Measurements from ENCODE around the gene TARS2.

The TARS2 gene

GRCh38 chr1:150486966-150487762, at the start of gene TARS2:
TSS of gene TARS2 (plus strand) at chr1:150487419. CDS start at chr1:150487451, 32 bp downstream.
- H3K9me3 ChIP-seq (ENCODE audit: control insufficient read depth, low read length), result no peaks in the 10 kb centered on the region
- peak within 1 kb of the TSS; percentile 94 for H3K9ac ChIP-seq (ENCODE audit: low read length)
- peaks cover 24% of the 10 kb centered on the region for H3K36me3 ChIP-seq (ENCODE audit: control insufficient read depth, insufficient read depth, low read length, severe bottlenecking)

GRCh38 chr1:150441121-150441520, 46.1 kb upstream of the TARS2 start:
- no peaks in the 10 kb centered on the region for H3K9me3 ChIP-seq (ENCODE audit: control insufficient read depth, low read length)
- no peaks in the 10 kb centered on the region for H3K4me1 ChIP-seq (ENCODE audit: control insufficient read depth, insufficient read depth, low read length)
- H3K27me3 ChIP-seq (replicated peaks; ENCODE audit: control insufficient read depth, insufficient read depth, low read length), result no peaks in the 10 kb centered on the region
- H3K9ac ChIP-seq (ENCODE audit: low read length), result no peak overlapping the region
- H3K4me3 ChIP-seq (ENCODE audit: low read length), result no peak overlapping the region
- no peak for DNase-seq (ENCODE audit: low read depth)
- peaks cover 33% of the 10 kb centered on the region for H3K36me3 ChIP-seq (ENCODE audit: control insufficient read depth, insufficient read depth, low read length, severe bottlenecking)

More at GRCh38 chr1:150486966-150487762, at the start of gene TARS2:
- peak; percentile 98 for DNase-seq (ENCODE audit: low read depth)
- H3K27me3 ChIP-seq (replicated peaks; ENCODE audit: control insufficient read depth, insufficient read depth, low read length), result no peaks in the 10 kb centered on the region
- H3K4me3 ChIP-seq (ENCODE audit: low read length), result peak within 1 kb of the TSS; percentile 95
- peaks cover 11% of the 10 kb centered on the region for H3K4me1 ChIP-seq (ENCODE audit: control insufficient read depth, insufficient read depth, low read length)

GRCh38 chr1:150444232-150444631, 43.0 kb upstream of the TARS2 start:
- no peaks in the 10 kb centered on the region for H3K4me1 ChIP-seq (ENCODE audit: control insufficient read depth, insufficient read depth, low read length)
- peaks cover 57% of the 10 kb centered on the region for H3K36me3 ChIP-seq (ENCODE audit: control insufficient read depth, insufficient read depth, low read length, severe bottlenecking)
- no peak overlapping the region for H3K9ac ChIP-seq (ENCODE audit: low read length)
- no peaks in the 10 kb centered on the region for H3K27me3 ChIP-seq (replicated peaks; ENCODE audit: control insufficient read depth, insufficient read depth, low read length)
- DNase-seq (ENCODE audit: low read depth), result no peak
- no peaks in the 10 kb centered on the region for H3K9me3 ChIP-seq (ENCODE audit: control insufficient read depth, low read length)
- H3K4me3 ChIP-seq (ENCODE audit: low read length), result no peak overlapping the region

GRCh38 chr1:150456146-150456647, 31.0 kb upstream of the TARS2 start:
- Histone ChIP-seq H3K4me1 (ENCODE audit: control insufficient read depth, insufficient read depth, low read length) (no peaks in the 10 kb centered on the region), H3K36me3 (ENCODE audit: control insufficient read depth, insufficient read depth, low read length, severe bottlenecking) (peaks cover 38% of the 10 kb centered on the region), H3K27me3 (replicated peaks; ENCODE audit: control insufficient read depth, insufficient read depth, low read length) (no peaks in the 10 kb centered on the region), H3K9ac (ENCODE audit: low read length) (no peak overlapping the region), H3K9me3 (ENCODE audit: control insufficient read depth, low read length) (no peaks in the 10 kb centered on the region), H3K4me3 (ENCODE audit: low read length) (no peak overlapping the region)
- no peak for DNase-seq (ENCODE audit: low read depth)

GRCh38 chr1:150464422-150464826, 22.8 kb upstream of the TARS2 start:
- no peak overlapping the region for H3K4me3 ChIP-seq (ENCODE audit: low read length)
- DNase-seq (ENCODE audit: low read depth), result peak; percentile 80

GRCh38 chr1:150466964-150467363, 20.3 kb upstream of the TARS2 start:
- Histone ChIP-seq H3K4me3 (ENCODE audit: low read length) (no peak overlapping the region), H3K4me1 (ENCODE audit: control insufficient read depth, insufficient read depth, low read length) (no peaks in the 10 kb centered on the region), H3K9ac (ENCODE audit: low read length) (no peak overlapping the region), H3K36me3 (ENCODE audit: control insufficient read depth, insufficient read depth, low read length, severe bottlenecking) (peaks cover 35% of the 10 kb centered on the region), H3K9me3 (ENCODE audit: control insufficient read depth, low read length) (no peaks in the 10 kb centered on the region), H3K27me3 (replicated peaks; ENCODE audit: control insufficient read depth, insufficient read depth, low read length) (no peaks in the 10 kb centered on the region)
- no peak for DNase-seq (ENCODE audit: low read depth)

More at GRCh38 chr1:150464422-150464826, 22.8 kb upstream of the TARS2 start:
- no peaks in the 10 kb centered on the region for H3K9me3 ChIP-seq (ENCODE audit: control insufficient read depth, low read length)
- peaks cover 31% of the 10 kb centered on the region for H3K36me3 ChIP-seq (ENCODE audit: control insufficient read depth, insufficient read depth, low read length, severe bottlenecking)
- no peak overlapping the region for H3K9ac ChIP-seq (ENCODE audit: low read length)
- H3K4me1 ChIP-seq (ENCODE audit: control insufficient read depth, insufficient read depth, low read length), result no peaks in the 10 kb centered on the region
- H3K27me3 ChIP-seq (replicated peaks; ENCODE audit: control insufficient read depth, insufficient read depth, low read length), result no peaks in the 10 kb centered on the region

- Histone ChIP-seq H3K4me3 (ENCODE audit: low read length) (no peak overlapping the region), H3K4me1 (ENCODE audit: control insufficient read depth, insufficient read depth, low read length) (no peaks in the 10 kb centered on the region), H3K27me3 (replicated peaks; ENCODE audit: control insufficient read depth, insufficient read depth, low read length) (no peaks in the 10 kb centered on the region), H3K9me3 (ENCODE audit: control insufficient read depth, low read length) (no peaks in the 10 kb centered on the region), H3K36me3 (ENCODE audit: control insufficient read depth, insufficient read depth, low read length, severe bottlenecking) (peaks cover 44% of the 10 kb centered on the region), H3K9ac (ENCODE audit: low read length) (no peak overlapping the region)
- no peak for DNase-seq (ENCODE audit: low read depth)
Measured at GRCh38 chr1:150469291-150469690, 17.9 kb upstream of the TARS2 start.

- H3K4me1 ChIP-seq (ENCODE audit: control insufficient read depth, insufficient read depth, low read length), result peaks cover 14% of the 10 kb centered on the region
- no peak for DNase-seq (ENCODE audit: low read depth)
- no peak overlapping the region for H3K4me3 ChIP-seq (ENCODE audit: low read length)
- H3K9me3 ChIP-seq (ENCODE audit: control insufficient read depth, low read length), result no peaks in the 10 kb centered on the region
- H3K9ac ChIP-seq (ENCODE audit: low read length), result no peak overlapping the region
- H3K27me3 ChIP-seq (replicated peaks; ENCODE audit: control insufficient read depth, insufficient read depth, low read length), result no peaks in the 10 kb centered on the region
- H3K36me3 ChIP-seq (ENCODE audit: control insufficient read depth, insufficient read depth, low read length, severe bottlenecking), result peaks cover 32% of the 10 kb centered on the region
Measured at GRCh38 chr1:150472601-150473200, 14.5 kb upstream of the TARS2 start.

GRCh38 chr1:150473659-150474058, 13.6 kb upstream of the TARS2 start:
- Histone ChIP-seq H3K9ac (ENCODE audit: low read length) (no peak overlapping the region), H3K4me1 (ENCODE audit: control insufficient read depth, insufficient read depth, low read length) (peaks cover 16% of the 10 kb centered on the region), H3K4me3 (ENCODE audit: low read length) (no peak overlapping the region), H3K27me3 (replicated peaks; ENCODE audit: control insufficient read depth, insufficient read depth, low read length) (no peaks in the 10 kb centered on the region), H3K9me3 (ENCODE audit: control insufficient read depth, low read length) (no peaks in the 10 kb centered on the region), H3K36me3 (ENCODE audit: control insufficient read depth, insufficient read depth, low read length, severe bottlenecking) (peaks cover 32% of the 10 kb centered on the region)
- no peak for DNase-seq (ENCODE audit: low read depth)

- no peaks in the 10 kb centered on the region for H3K9me3 ChIP-seq (ENCODE audit: control insufficient read depth, low read length)
- H3K4me3 ChIP-seq (ENCODE audit: low read length), result no peak overlapping the region
- no peak overlapping the region for H3K9ac ChIP-seq (ENCODE audit: low read length)
- peaks cover 16% of the 10 kb centered on the region for H3K4me1 ChIP-seq (ENCODE audit: control insufficient read depth, insufficient read depth, low read length)
- H3K36me3 ChIP-seq (ENCODE audit: control insufficient read depth, insufficient read depth, low read length, severe bottlenecking), result peaks cover 32% of the 10 kb centered on the region
- no peak for DNase-seq (ENCODE audit: low read depth)
- H3K27me3 ChIP-seq (replicated peaks; ENCODE audit: control insufficient read depth, insufficient read depth, low read length), result no peaks in the 10 kb centered on the region
Measured at GRCh38 chr1:150474869-150475268, 12.3 kb upstream of the TARS2 start.

GRCh38 chr1:150476754-150477153, 10.5 kb upstream of the TARS2 start:
- DNase-seq (ENCODE audit: low read depth), result no peak
- Histone ChIP-seq H3K9ac (ENCODE audit: low read length) (no peak overlapping the region), H3K4me3 (ENCODE audit: low read length) (no peak overlapping the region), H3K36me3 (ENCODE audit: control insufficient read depth, insufficient read depth, low read length, severe bottlenecking) (peaks cover 15% of the 10 kb centered on the region), H3K4me1 (ENCODE audit: control insufficient read depth, insufficient read depth, low read length) (peaks cover 16% of the 10 kb centered on the region), H3K9me3 (ENCODE audit: control insufficient read depth, low read length) (no peaks in the 10 kb centered on the region), H3K27me3 (replicated peaks; ENCODE audit: control insufficient read depth, insufficient read depth, low read length) (no peaks in the 10 kb centered on the region)

Data from adipocyte (in vitro differentiated cells).